Chondrocyte (in vitro differentiated cells): ENCODE data around the gene PTPRN2. TPM values are rescaled to one million over a fixed set of nuclear protein-coding genes. Genes with fewer than 3 reads are reported as not detected.

Source experiments
- DNase-seq: peaks from one replicate; pipeline ENCODE4 v3.0.0; 2021; ENCODE audit warnings: mixed read lengths, low spot score
- H3K27ac Mint-ChIP-seq: one replicate; pipeline ENCODE4 v1.8.0; 2021; ENCODE audit warnings: mild to moderate bottlenecking, moderate library complexity, mixed read lengths; ENCODE audit not compliant: unreplicated experiment
- H3K27me3 Mint-ChIP-seq: 2 replicates; pipeline ENCODE4 v1.8.0; 2021; ENCODE audit warnings: low read depth, mixed read lengths
- H3K36me3 Mint-ChIP-seq: 2 replicates; pipeline ENCODE4 v1.8.0; 2021; ENCODE audit warnings: low read depth, mixed read lengths
- H3K4me1 Mint-ChIP-seq: 2 replicates; pipeline ENCODE4 v1.8.0; 2021; ENCODE audit warnings: low read depth, mild to moderate bottlenecking, mixed read lengths
- H3K4me3 Mint-ChIP-seq: one replicate; pipeline ENCODE4 v1.8.0; 2021; ENCODE audit warnings: mild to moderate bottlenecking, moderate library complexity, mixed read lengths; ENCODE audit not compliant: unreplicated experiment
- H3K9me3 Mint-ChIP-seq: 2 replicates; pipeline ENCODE4 v1.8.0; 2021; ENCODE audit warnings: low read depth, mixed read lengths
- CTCF ChIP-seq: fragments of 200-600 bp; sonication (generic); IDR thresholded peaks from 2 replicates; pipeline ENCODE4 v1.5.0; 2021; ENCODE audit warnings: antibody characterized with exemption, mild to moderate bottlenecking, moderate library complexity
- total RNA-seq: library from RNA; stranded (reverse); gene quantifications from 3 replicates; pipeline ENCODE4 v1.2.1, GENCODE V29; 2021

Gene PTPRN2
- total RNA-seq, 1 donor from 2014 or later: 0.30 TPM

GRCh38 chr7:158094671-158095226, 492.9 kb downstream of the PTPRN2 start:
- no peak for TF ChIP-seq CTCF
- Mint-ChIP-seq H3K4me3 (no peak overlapping the region), H3K4me1 (no peaks in the 10 kb centered on the region), H3K27me3 (no peaks in the 10 kb centered on the region), H3K27ac (no peak overlapping the region), H3K9me3 (peaks cover 19% of the 10 kb centered on the region), H3K36me3 (peaks cover 2% of the 10 kb centered on the region)
- DNase-seq: peak; percentile 44

- Mint-ChIP-seq H3K4me1 (no peaks in the 10 kb centered on the region), H3K36me3 (peaks cover 2% of the 10 kb centered on the region), H3K27ac (no peak overlapping the region), H3K9me3 (peaks cover 22% of the 10 kb centered on the region), H3K4me3 (no peak overlapping the region), H3K27me3 (no peaks in the 10 kb centered on the region)
- no peak for TF ChIP-seq CTCF
- peak; percentile 40 for DNase-seq
Observed at GRCh38 chr7:158094046-158094445, 493.6 kb downstream of the PTPRN2 start.

GRCh38 chr7:158093156-158093796, 494.3 kb downstream of the PTPRN2 start:
- peak; percentile 48 for DNase-seq
- Mint-ChIP-seq H3K4me3 (no peak overlapping the region), H3K36me3 (peaks cover 2% of the 10 kb centered on the region), H3K9me3 (peaks cover 22% of the 10 kb centered on the region), H3K27ac (no peak overlapping the region), H3K27me3 (no peaks in the 10 kb centered on the region), H3K4me1 (no peaks in the 10 kb centered on the region)
- TF ChIP-seq CTCF: no peak

GRCh38 chr7:158087196-158087595, 500.4 kb downstream of the PTPRN2 start:
- no peak for DNase-seq
- H3K27ac Mint-ChIP-seq: no peak overlapping the region
- TF ChIP-seq CTCF: no peak
- H3K4me1 Mint-ChIP-seq: no peaks in the 10 kb centered on the region
- no peak overlapping the region for H3K4me3 Mint-ChIP-seq
- peaks cover 5% of the 10 kb centered on the region for H3K36me3 Mint-ChIP-seq
- no peaks in the 10 kb centered on the region for H3K27me3 Mint-ChIP-seq
- peaks cover 27% of the 10 kb centered on the region for H3K9me3 Mint-ChIP-seq

- no peak for TF ChIP-seq CTCF
- DNase-seq: no peak
- no peak overlapping the region for H3K4me3 Mint-ChIP-seq
- no peaks in the 10 kb centered on the region for H3K27me3 Mint-ChIP-seq
- H3K4me1 Mint-ChIP-seq: no peaks in the 10 kb centered on the region
- H3K9me3 Mint-ChIP-seq: peaks cover 27% of the 10 kb centered on the region
- no peak overlapping the region for H3K27ac Mint-ChIP-seq
- H3K36me3 Mint-ChIP-seq: peaks cover 5% of the 10 kb centered on the region
Observed at GRCh38 chr7:158085741-158086695, 501.6 kb downstream of the PTPRN2 start.
